Measurements from ENCODE around the gene NCK2. TPM values are rescaled to one million over a fixed set of nuclear protein-coding genes. Genes with fewer than 3 reads are reported as not detected.

NCK2 gene
- total and polyA plus RNA-seq, 2 of the 4 experiments (the other 2 are of a cell fraction): 15.8 to 22.2 TPM

GRCh38 chr2:105840933-105841332, 96.2 kb downstream of the NCK2 start:
- no peak overlapping the region for H3K14ac ChIP-seq (replicated peaks; ENCODE audit: low read depth, low read length)
- in situ Hi-C loops (cut with MboI; ENCODE audit: low sequenced_read_pairs): no loop called here
- DNase-seq: no peak
- no TSS peak for BruUV-seq (replicated peaks)
- no peaks in the 10 kb centered on the region for H3K36me3 ChIP-seq (ENCODE audit: control insufficient read depth, insufficient read depth, low read length)
- H3K56ac ChIP-seq (ENCODE audit: extremely low read depth, insufficient read depth, low read length): no peak overlapping the region
- no peak overlapping the region for H3K4me3 ChIP-seq (ENCODE audit: insufficient read depth, low read depth, low read length)
- ChIA-PET POLR2A (ENCODE audit: unreplicated experiment) (no interaction called here), CTCF (no interaction called here)
- no CpG with 5 or more reads among the region's 4 CpGs for WGBS, 2 experiments (ENCODE audit: extremely low coverage in 2 of 2, insufficient read length in 1 of 2)
- H4K5ac ChIP-seq (ENCODE audit: low read depth, low read length): no peak overlapping the region
- H2AK9ac ChIP-seq (replicated peaks; ENCODE audit: low read depth, low read length, poor library complexity): no peak overlapping the region
- H3K4ac ChIP-seq (ENCODE audit: low read depth, low read length): no peak overlapping the region
- H2BK5ac ChIP-seq (ENCODE audit: low read depth, low read length, poor library complexity, severe bottlenecking): no peak overlapping the region
- H3K18ac ChIP-seq (ENCODE audit: low read depth, low read length): no peak overlapping the region
- no peak for TF ChIP-seq ELK1 (IDR thresholded peaks at IDR 0.05; ENCODE audit: borderline replicate concordance, low read depth, low read length)
- no peak for TF ChIP-seq RAD21 (IDR thresholded peaks at IDR 0.05; ENCODE audit: low read length)
- no peak for TF ChIP-seq SMC3 (IDR thresholded peaks at IDR 0.05; ENCODE audit: low read depth, low read length)
- no peak for TF ChIP-seq NFE2L2 (IDR thresholded peaks at IDR 0.05; ENCODE audit: low read depth, low read length)
- no peak for TF ChIP-seq POLR2A (IDR thresholded peaks at IDR 0.05; ENCODE audit: low read depth, low read length)
- no peak for TF ChIP-seq MXI1 (IDR thresholded peaks at IDR 0.05; ENCODE audit: borderline replicate concordance, low read depth, low read length)
- H2AK5ac ChIP-seq (ENCODE audit: low read depth, low read length): no peak overlapping the region
- H3K4me1 ChIP-seq (ENCODE audit: control insufficient read depth, insufficient read depth, low read length): peaks cover 3% of the 10 kb centered on the region
- H3K23ac ChIP-seq (ENCODE audit: low read depth, low read length): no peak overlapping the region
- H3K4me2 ChIP-seq (ENCODE audit: low read depth, low read length): no peak overlapping the region
- H3K27me3 ChIP-seq (ENCODE audit: control insufficient read depth, insufficient read depth, low read length): no peaks in the 10 kb centered on the region
- H2AFZ ChIP-seq (replicated peaks; ENCODE audit: low read length, poor library complexity): no peak overlapping the region
- no peak overlapping the region for H4K91ac ChIP-seq (ENCODE audit: insufficient read depth, low read depth, low read length)
- no peak overlapping the region for H3K27ac ChIP-seq (ENCODE audit: insufficient read depth, low read length)
- H2BK20ac ChIP-seq (ENCODE audit: low read depth, low read length): no peak overlapping the region
- peaks cover 28% of the 10 kb centered on the region for H4K20me1 ChIP-seq (ENCODE audit: insufficient read depth, low read length)
- no peak overlapping the region for H3K9ac ChIP-seq (ENCODE audit: low read depth, low read length)
- H2BK15ac ChIP-seq (ENCODE audit: low read depth, low read length): no peak overlapping the region
- dilution Hi-C loops (cut with HindIII; ENCODE audit: low sequenced_read_pairs, unreplicated experiment): no loop called here
- ATAC-seq (ENCODE audit: low read depth): no peak
- H3K79me1 ChIP-seq (ENCODE audit: low read depth in 1 of 2, low read length in 2 of 2): peaks cover 46 to 64% of the 10 kb centered on the region in 2 experiments
- H3K9me3 ChIP-seq (ENCODE audit: control insufficient read depth, insufficient read depth, low read length): peaks cover 3% of the 10 kb centered on the region; the same call in 1 of the 2 replicates
- no peak overlapping the region for H2BK120ac ChIP-seq (ENCODE audit: low read depth, low read length)
- H3K9me1 ChIP-seq (ENCODE audit: insufficient read depth, low read length): peaks cover 3% of the 10 kb centered on the region; the same call in 1 of the 2 replicates
- intact Hi-C loops (cut with micrococcal nuclease): no loop called here
- no peak overlapping the region for H4K8ac ChIP-seq (ENCODE audit: low read depth in 2 of 2, low read length in 2 of 2)

Data from IMR-90 (cell line).